CD4-positive, alpha-beta T cell treated with Interleukin-10 for 1 hour (primary cell): ENCODE results near the gene HERC2.
"Not testable (repeated sequence)": the region's sequence is repeated elsewhere in the genome, so short reads cannot be mapped to it uniquely, and the experiment has no call there.

Source experiments
- DNase-seq: peaks from one replicate; pipeline ENCODE4 v3.0.0-alpha.2; 2020

HERC2 gene

GRCh38 chr15:28322129-28322588 lies at the start of gene HERC2:
Gene HERC2, minus strand, starts transcription at chr15:28322179. Its CDS starts 746 bp downstream, at chr15:28321433.
- not testable (repeated sequence) for DNase-seq

GRCh38 chr15:28365502-28365901 lies 43.5 kb upstream of the HERC2 start:
- not testable (repeated sequence) for DNase-seq

GRCh38 chr15:28357984-28358383 lies 36.0 kb upstream of the HERC2 start, which contains the start of gene GOLGA6L24:
Gene GOLGA6L24, minus strand, starts transcription at chr15:28358084. Its CDS starts 61 bp downstream, at chr15:28358023.
- DNase-seq = not testable (repeated sequence)

- DNase-seq = peak; percentile 23
Measured at GRCh38 chr15:28321358-28322078, 461 bp downstream of the HERC2 start.

- DNase-seq = not testable (repeated sequence)
Measured at GRCh38 chr15:28319725-28320124, 2.3 kb downstream of the HERC2 start.

- not testable (repeated sequence) for DNase-seq
Measured at GRCh38 chr15:28318828-28319227, 3.2 kb downstream of the HERC2 start.

- not testable (repeated sequence) for DNase-seq
Measured at GRCh38 chr15:28318122-28318521, 3.9 kb downstream of the HERC2 start.

GRCh38 chr15:28316958-28317357 lies 5.0 kb downstream of the HERC2 start:
- not testable (repeated sequence) for DNase-seq

- not testable (repeated sequence) for DNase-seq
Measured at GRCh38 chr15:28310454-28310853, 11.5 kb downstream of the HERC2 start.

GRCh38 chr15:28308718-28309117 lies 13.3 kb downstream of the HERC2 start:
- not testable (repeated sequence) for DNase-seq

GRCh38 chr15:28305700-28306099 lies 16.3 kb downstream of the HERC2 start:
- DNase-seq = not testable (repeated sequence)

GRCh38 chr15:28297434-28297833 lies 24.5 kb downstream of the HERC2 start:
- not testable (repeated sequence) for DNase-seq

- not testable (repeated sequence) for DNase-seq
Measured at GRCh38 chr15:28296814-28297213, 25.2 kb downstream of the HERC2 start.

GRCh38 chr15:28295009-28295563 lies 26.9 kb downstream of the HERC2 start:
- DNase-seq = not testable (repeated sequence)

- DNase-seq = not testable (repeated sequence)
Measured at GRCh38 chr15:28294560-28294959, 27.4 kb downstream of the HERC2 start.

GRCh38 chr15:28289694-28290463 lies 32.1 kb downstream of the HERC2 start:
- no peak for DNase-seq

GRCh38 chr15:28288830-28289693 lies 32.9 kb downstream of the HERC2 start:
- DNase-seq = not testable (repeated sequence)

- not testable (repeated sequence) for DNase-seq
Measured at GRCh38 chr15:28286659-28287058, 35.3 kb downstream of the HERC2 start.

- no peak for DNase-seq
Measured at GRCh38 chr15:28286031-28286430, 35.9 kb downstream of the HERC2 start.

- DNase-seq = no peak
Measured at GRCh38 chr15:28281876-28282275, 40.1 kb downstream of the HERC2 start.

- no peak for DNase-seq
Measured at GRCh38 chr15:28274635-28275034, 47.3 kb downstream of the HERC2 start.

- no peak for DNase-seq
Measured at GRCh38 chr15:28273873-28274610, 47.9 kb downstream of the HERC2 start.
